Stimulated activated CD8-positive, alpha-beta memory T cell treated with anti-CD3 and anti-CD28 coated beads, Interleukin-7, amount 100 ng/mL, for 24 hours (primary cell): ENCODE data around the gene BICC1.

Experiments used
- DNase-seq: peaks from one replicate; pipeline ENCODE4 v3.0.0-alpha.2; 2020; ENCODE audit warnings: low read depth

BICC1 gene, protein sequence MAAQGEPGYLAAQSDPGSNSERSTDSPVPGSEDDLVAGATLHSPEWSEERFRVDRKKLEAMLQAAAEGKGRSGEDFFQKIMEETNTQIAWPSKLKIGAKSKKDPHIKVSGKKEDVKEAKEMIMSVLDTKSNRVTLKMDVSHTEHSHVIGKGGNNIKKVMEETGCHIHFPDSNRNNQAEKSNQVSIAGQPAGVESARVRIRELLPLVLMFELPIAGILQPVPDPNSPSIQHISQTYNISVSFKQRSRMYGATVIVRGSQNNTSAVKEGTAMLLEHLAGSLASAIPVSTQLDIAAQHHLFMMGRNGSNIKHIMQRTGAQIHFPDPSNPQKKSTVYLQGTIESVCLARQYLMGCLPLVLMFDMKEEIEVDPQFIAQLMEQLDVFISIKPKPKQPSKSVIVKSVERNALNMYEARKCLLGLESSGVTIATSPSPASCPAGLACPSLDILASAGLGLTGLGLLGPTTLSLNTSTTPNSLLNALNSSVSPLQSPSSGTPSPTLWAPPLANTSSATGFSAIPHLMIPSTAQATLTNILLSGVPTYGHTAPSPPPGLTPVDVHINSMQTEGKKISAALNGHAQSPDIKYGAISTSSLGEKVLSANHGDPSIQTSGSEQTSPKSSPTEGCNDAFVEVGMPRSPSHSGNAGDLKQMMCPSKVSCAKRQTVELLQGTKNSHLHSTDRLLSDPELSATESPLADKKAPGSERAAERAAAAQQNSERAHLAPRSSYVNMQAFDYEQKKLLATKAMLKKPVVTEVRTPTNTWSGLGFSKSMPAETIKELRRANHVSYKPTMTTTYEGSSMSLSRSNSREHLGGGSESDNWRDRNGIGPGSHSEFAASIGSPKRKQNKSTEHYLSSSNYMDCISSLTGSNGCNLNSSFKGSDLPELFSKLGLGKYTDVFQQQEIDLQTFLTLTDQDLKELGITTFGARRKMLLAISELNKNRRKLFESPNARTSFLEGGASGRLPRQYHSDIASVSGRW

DNA sequence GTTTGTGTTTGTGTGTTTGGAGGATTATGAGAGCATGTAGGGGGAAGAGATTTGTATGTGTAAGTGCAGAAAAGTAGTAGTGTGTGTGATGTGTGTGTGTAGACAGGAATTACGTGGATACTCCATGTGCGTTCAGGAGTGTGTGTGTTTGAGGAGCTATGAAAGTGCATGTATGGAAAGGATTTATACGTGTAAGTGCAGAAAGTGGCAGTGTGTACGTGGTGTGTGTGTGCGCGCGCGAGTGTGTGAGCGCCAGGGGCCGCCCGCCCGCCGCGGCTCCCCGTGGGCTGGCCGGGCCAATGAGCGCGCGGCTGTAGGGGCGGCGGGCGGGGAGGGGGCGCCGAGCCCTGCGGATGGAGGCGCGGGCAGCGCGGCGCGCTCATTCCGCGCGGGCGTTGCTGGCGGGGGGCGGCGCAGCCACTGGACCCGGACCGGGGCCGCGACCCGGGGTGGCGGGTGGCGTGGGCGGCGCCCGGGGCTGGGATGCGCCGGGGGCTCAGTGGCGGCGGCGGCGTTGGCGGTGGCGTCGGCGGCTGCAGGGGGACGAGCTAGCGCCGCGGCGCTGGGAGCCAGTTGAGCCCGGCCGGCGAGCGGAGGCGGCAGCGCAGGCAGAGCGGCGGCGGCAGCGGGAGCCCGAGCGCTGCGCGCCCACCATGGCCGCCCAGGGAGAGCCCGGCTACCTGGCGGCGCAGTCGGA lies at the start of gene BICC1:
Gene BICC1, plus strand, starts transcription at position 382 of the 697 bp plus-strand sequence. Its CDS starts 272 bp downstream, at position 654.
- no peak for DNase-seq

DNA sequence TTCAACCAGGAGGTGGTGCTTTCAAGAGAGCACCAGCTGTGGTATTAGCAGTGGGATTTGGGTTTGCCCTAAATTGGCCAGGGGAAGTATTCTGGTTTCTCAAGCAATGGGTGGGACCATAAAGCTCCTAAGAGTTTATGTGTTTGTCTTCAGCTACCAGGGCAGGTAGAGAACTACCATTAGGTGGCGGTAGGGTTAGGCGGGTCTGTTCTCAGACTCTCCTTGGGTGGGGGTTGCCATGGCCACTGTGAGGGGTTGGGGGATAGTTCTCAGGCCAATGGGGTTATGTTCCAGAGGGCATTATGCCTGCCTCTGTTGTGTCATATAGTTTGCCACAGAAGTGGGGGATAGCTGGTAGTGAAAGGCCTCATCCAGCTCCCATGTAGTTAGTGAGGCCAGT lies 47.7 kb upstream of the BICC1 start:
- DNase-seq, result no peak

GRCh38 chr10:58465629-58466028 lies 47.0 kb upstream of the BICC1 start:
- no peak for DNase-seq

DNA sequence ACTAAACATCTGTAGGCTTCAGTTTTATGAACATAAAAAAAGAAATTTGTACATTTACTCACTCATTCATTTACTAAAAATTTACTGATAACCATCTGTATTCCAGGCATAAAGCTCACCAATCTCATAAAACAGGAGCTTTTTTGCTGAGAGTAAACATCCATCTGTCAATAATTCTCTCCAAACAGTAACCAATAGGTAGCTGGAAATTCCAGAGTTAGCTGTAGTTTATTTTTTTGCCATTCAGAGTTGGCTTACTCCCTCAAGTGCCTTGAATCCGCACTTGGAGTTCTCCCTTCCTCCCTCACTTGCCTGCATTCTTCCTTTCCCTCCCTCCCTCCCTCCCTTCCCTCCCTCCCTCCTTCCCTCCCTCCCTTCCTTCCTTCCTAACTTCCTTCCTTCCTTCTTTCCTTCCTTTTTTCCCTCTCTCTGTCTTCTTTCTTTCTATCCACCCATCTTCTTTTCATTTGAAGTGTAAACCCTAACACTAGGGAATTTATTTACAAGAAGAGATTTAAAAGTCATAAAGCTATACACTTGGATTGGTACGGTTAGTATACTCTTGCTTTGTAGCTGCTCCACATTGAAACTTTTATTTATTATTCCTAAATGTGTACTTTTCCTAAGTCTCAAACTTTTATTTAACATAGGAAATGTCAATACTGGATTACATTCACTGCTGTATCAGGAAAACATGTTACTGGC lies 44.6 kb upstream of the BICC1 start:
- DNase-seq, result no peak

DNA sequence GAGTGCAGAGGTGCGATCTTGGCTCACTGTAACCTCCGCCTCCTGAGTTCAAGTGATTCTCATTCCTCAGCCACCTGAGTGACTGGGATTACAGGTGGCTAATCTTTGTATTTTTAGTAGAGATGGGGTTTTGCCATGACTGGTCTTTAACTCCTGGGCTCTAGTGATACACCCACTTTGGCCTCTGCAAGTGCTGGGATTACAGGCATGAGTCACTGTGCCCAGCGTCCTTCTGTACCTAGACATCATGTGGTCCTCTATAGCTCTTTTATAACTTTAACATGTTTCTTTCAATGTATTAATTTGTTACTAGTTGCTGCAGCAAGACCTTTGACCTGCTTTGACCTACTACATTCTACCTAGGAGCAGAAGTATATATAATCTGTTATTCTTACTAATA lies 38.7 kb upstream of the BICC1 start:
- DNase-seq, result no peak

GRCh38 chr10:58475322-58476277 lies 37.1 kb upstream of the BICC1 start:
- no peak for DNase-seq

DNA sequence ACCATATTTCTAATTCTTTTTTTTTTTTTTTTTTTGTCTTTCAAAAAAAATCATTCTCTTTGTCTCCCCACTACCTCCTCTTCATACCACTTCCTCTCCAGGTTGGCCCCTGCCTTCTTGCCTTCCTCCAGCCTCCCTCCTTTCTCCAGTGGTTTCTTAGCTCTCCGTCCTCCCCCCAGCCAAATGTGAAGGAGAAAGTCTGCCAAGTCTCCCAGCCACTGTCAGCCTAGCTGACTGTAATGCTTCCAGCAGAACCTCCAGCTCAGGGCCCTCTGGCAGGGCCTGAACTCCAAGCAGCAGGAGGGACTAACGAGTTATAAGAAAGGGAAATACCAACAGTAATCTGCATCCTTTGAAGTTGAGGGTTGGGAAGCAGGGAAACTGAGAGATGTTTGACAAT lies 35.5 kb upstream of the BICC1 start:
- no peak for DNase-seq

- no peak for DNase-seq
Measured at GRCh38 chr10:58477902-58478301, 34.8 kb upstream of the BICC1 start.

- no peak for DNase-seq
Measured at GRCh38 chr10:58479045-58479444, 33.6 kb upstream of the BICC1 start.

- DNase-seq, result no peak
Measured at GRCh38 chr10:58480321-58480720, 32.4 kb upstream of the BICC1 start.

- DNase-seq, result no peak
Measured at GRCh38 chr10:58481569-58482109, 31.0 kb upstream of the BICC1 start.

- DNase-seq, result no peak
Measured at GRCh38 chr10:58486821-58487220, 25.9 kb upstream of the BICC1 start.

GRCh38 chr10:58488921-58489320 lies 23.8 kb upstream of the BICC1 start:
- no peak for DNase-seq

DNA sequence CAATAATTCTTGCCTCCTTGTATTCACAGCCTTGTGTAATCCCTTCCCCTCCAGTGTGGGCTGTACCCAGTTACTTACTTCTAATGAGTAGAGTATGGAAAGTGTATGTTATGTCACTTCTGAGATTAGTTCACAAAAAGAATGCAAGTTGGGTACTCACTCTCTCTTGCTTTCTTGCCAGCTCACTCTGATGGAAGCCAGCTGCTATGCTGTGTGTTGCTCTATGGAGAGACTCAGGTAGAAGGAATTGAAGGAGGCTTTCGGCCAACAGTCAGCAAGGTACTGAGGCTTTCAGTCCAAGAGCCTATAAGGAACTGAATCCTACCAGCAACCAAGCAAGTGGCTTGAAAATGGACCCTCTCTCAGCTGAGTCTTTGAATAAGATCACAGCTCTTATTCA lies 9.7 kb upstream of the BICC1 start:
- no peak for DNase-seq

DNA sequence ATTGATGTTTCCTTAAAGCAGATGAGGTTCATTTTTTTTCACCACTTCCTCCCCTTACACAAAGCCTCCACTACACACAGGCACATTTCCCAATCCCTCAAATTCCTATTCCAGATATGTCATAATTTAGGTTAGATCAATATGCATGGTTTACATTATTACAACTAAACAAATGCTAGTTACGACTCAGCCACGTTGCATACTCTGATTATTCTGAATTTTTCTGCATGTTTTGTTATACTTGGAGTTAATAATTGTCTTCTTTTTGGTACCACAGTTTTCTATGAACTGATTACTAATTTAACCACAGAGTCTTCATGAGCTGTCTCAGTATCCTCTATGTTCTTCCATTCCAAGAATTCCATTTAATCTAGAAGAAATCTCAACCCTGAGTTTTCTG lies 4.4 kb upstream of the BICC1 start:
- no peak for DNase-seq

GRCh38 chr10:58511765-58512490 lies 744 bp upstream of the BICC1 start:
- no peak for DNase-seq

- DNase-seq, result no peak
Measured at GRCh38 chr10:58513188-58514110, 777 bp downstream of the BICC1 start.

- DNase-seq, result no peak
Measured at GRCh38 chr10:58514111-58514770, 1.6 kb downstream of the BICC1 start.
